Mesenchymal stem cell (in vitro differentiated cells and primary cell): ENCODE results near the gene TRAPPC2L.

Experiments used
- DNase-seq: peaks from one replicate; pipeline ENCODE4 v3.0.0-alpha.2; 2013
- H2AFZ ChIP-seq: one replicate; pipeline ENCODE4 v1.6.1; 2013; ENCODE audit warnings: low read depth, mild to moderate bottlenecking, control low read depth, inconsistent platforms, low read length, moderate library complexity
- H2AK5ac ChIP-seq: 2 replicates; pipeline ENCODE4 v1.6.1; 2013; ENCODE audit warnings: low read length, moderate library complexity, mild to moderate bottlenecking, inconsistent platforms; ENCODE audit not compliant: severe bottlenecking
- H2BK120ac ChIP-seq: one replicate; pipeline ENCODE4 v1.6.1; 2013; ENCODE audit warnings: low read depth, mild to moderate bottlenecking, inconsistent platforms, low read length, moderate library complexity
- H2BK12ac ChIP-seq, 2 experiments: one replicate each; pipeline ENCODE4 v1.6.1; 2013; ENCODE audit warnings: inconsistent platforms in 2 of 2, low read length in 2 of 2, mild to moderate bottlenecking in 2 of 2, moderate library complexity in 2 of 2, control low read depth in 1 of 2
- H2BK15ac ChIP-seq: one replicate; pipeline ENCODE4 v1.6.1; 2013; ENCODE audit warnings: mild to moderate bottlenecking, low read depth, inconsistent platforms; ENCODE audit not compliant: poor library complexity, severe bottlenecking
- H2BK5ac ChIP-seq: 2 replicates; pipeline ENCODE4 v1.6.1; 2013; ENCODE audit warnings: low read depth, mild to moderate bottlenecking, low read length, control low read depth, inconsistent platforms; ENCODE audit not compliant: poor library complexity, severe bottlenecking
- H3K14ac ChIP-seq, 2 experiments: one replicate each; pipeline ENCODE4 v1.6.1; 2013; ENCODE audit warnings: inconsistent platforms in 2 of 2, low read length in 2 of 2, control low read depth in 1 of 2, mild to moderate bottlenecking in 1 of 2, moderate library complexity in 1 of 2
- H3K18ac ChIP-seq, 2 experiments: one replicate each; pipeline ENCODE4 v1.6.1; 2013; ENCODE audit warnings: inconsistent platforms in 2 of 2, low read length in 2 of 2, control low read depth in 1 of 2, low read depth in 1 of 2, mild to moderate bottlenecking in 1 of 2
- H3K23ac ChIP-seq, 2 experiments: one replicate each; pipeline ENCODE4 v1.6.1; 2013; ENCODE audit warnings: inconsistent platforms in 2 of 2, low read length in 2 of 2, mild to moderate bottlenecking in 2 of 2, moderate library complexity in 2 of 2, control low read depth in 1 of 2
- H3K27ac ChIP-seq: 2 replicates; pipeline ENCODE4 v1.5.1; 2013; ENCODE audit warnings: mild to moderate bottlenecking, moderate library complexity, low read length, control low read depth, inconsistent platforms; ENCODE audit not compliant: poor library complexity, severe bottlenecking
- H3K27me3 ChIP-seq, 2 experiments: 2 replicates each; pipeline versions ENCODE4 v1.6.1 to v1.7.0; 2013; ENCODE audit warnings: low read length in 2 of 2, mild to moderate bottlenecking in 2 of 2, moderate library complexity in 2 of 2, control low read depth in 1 of 2, inconsistent platforms in 1 of 2; ENCODE audit not compliant: control insufficient read depth in 1 of 2, insufficient read depth in 1 of 2
- H3K36me3 ChIP-seq, 2 experiments: 2 replicates each; pipeline versions ENCODE4 v1.6.1 to v1.7.0; 2013; ENCODE audit warnings: low read length in 2 of 2, control low read depth in 1 of 2, inconsistent platforms in 1 of 2, low read depth in 1 of 2, mild to moderate bottlenecking in 1 of 2; ENCODE audit not compliant: insufficient read depth in 2 of 2, control insufficient read depth in 1 of 2
- H3K4ac ChIP-seq, 2 experiments: one replicate each; pipeline ENCODE4 v1.6.1; 2013; ENCODE audit warnings: inconsistent platforms in 2 of 2, low read length in 2 of 2, mild to moderate bottlenecking in 2 of 2, moderate library complexity in 2 of 2, control low read depth in 1 of 2, low read depth in 1 of 2
- H3K4me1 ChIP-seq: 2 replicates; pipeline ENCODE4 v1.6.1; 2013; ENCODE audit warnings: low read depth, low read length, control low read depth; ENCODE audit not compliant: control insufficient read depth, insufficient read depth
- H3K4me2 ChIP-seq: 2 replicates; pipeline ENCODE4 v1.6.1; 2013; ENCODE audit warnings: low read length, mild to moderate bottlenecking, inconsistent platforms; ENCODE audit not compliant: poor library complexity, severe bottlenecking
- H3K4me3 ChIP-seq, 2 experiments: 2 replicates each; pipeline versions ENCODE4 v1.5.1 to v1.7.0; 2013; ENCODE audit warnings: low read length in 2 of 2, mild to moderate bottlenecking in 2 of 2, control low read depth in 1 of 2, low read depth in 1 of 2; ENCODE audit not compliant: insufficient read depth in 1 of 2
- H3K79me1 ChIP-seq: replicated peaks from 2 replicates; pipeline ENCODE4 v1.6.1; 2013; ENCODE audit warnings: mild to moderate bottlenecking, control low read depth, low read length, inconsistent platforms; ENCODE audit not compliant: poor library complexity, severe bottlenecking
- H3K9ac ChIP-seq: 2 replicates; pipeline ENCODE4 v1.7.0; 2013; ENCODE audit warnings: mild to moderate bottlenecking, low read length, moderate library complexity
- H3K9me3 ChIP-seq: 2 replicates; pipeline ENCODE4 v1.7.0; 2013; ENCODE audit warnings: mild to moderate bottlenecking, low read length; ENCODE audit not compliant: control insufficient read depth
- H4K8ac ChIP-seq: one replicate; pipeline ENCODE4 v1.6.1; 2013; ENCODE audit warnings: inconsistent platforms, mild to moderate bottlenecking, low read length, moderate library complexity
- H4K91ac ChIP-seq: one replicate; pipeline ENCODE4 v1.6.1; 2013; ENCODE audit warnings: mild to moderate bottlenecking, low read length, inconsistent platforms
- WGBS: methylation state at CpG from one replicate; pipeline ENCODE4 v1.1.7; 2013; ENCODE audit warnings: mixed read lengths; 5-methylcytosine and 5-hydroxymethylcytosine counted together

The TRAPPC2L gene

DNA sequence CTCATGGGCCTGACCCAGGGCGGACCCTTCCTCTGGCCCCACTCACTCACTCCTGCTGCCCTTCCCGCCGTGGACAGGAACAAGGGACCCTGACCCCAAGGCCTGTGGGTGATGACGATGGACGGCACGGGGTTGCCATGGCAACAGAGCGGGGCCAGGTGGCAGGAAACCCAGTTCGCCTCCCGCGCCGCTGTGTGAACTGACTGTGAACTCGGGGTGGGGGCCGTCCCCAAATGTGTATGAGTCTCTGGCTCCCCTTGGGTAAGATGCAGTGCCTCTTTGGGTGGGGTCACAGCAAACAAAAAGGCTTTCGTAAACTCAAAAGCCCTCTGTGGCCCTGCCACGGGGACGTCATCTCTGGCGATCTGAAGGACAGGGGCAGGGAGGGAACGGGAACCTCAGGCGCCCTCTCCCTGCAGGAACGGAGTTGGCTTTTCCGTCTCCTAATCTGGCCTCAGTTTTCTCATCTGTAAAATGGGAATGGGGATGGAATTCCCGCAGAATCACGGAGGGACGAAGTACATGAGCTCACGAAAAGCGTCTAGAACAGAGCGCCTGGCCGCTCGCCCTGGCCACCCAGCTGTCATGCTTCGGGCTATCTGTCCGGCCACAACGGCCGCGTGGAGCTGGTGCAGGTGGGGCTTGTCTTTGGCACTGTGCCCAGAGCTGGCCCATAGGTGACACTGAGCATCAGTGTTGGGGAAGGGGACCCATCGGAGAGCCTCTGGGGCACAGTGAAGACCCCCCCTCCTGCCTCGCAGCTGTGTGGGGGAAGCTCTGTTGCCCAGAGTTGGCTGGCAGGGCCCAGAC is 54.4 kb downstream of the TRAPPC2L start:
- H4K91ac ChIP-seq: no peak overlapping the region
- no peak overlapping the region for H3K4ac ChIP-seq
- no peak overlapping the region for H2AFZ ChIP-seq
- DNase-seq: no peak
- peaks cover 0 to 55% of the 10 kb centered on the region in 2 experiments for H3K27me3 ChIP-seq
- WGBS: 89% methylated on average over 36 of the region's 36 CpGs
- H3K18ac ChIP-seq: no peak overlapping the region
- no peaks in the 10 kb centered on the region for H3K79me1 ChIP-seq
- H2BK12ac ChIP-seq: no peak overlapping the region
- H3K4me2 ChIP-seq: no peak overlapping the region
- H3K23ac ChIP-seq: no peak overlapping the region
- no peaks in the 10 kb centered on the region for H3K36me3 ChIP-seq
- H3K4me1 ChIP-seq: peaks cover 6% of the 10 kb centered on the region
- H3K4me3 ChIP-seq: no peak overlapping the region
- no peak overlapping the region for H2BK5ac ChIP-seq
- H3K27ac ChIP-seq: no peak overlapping the region
- H2AK5ac ChIP-seq: no peak overlapping the region
- H3K14ac ChIP-seq: no peak overlapping the region
- H2BK15ac ChIP-seq: no peak overlapping the region
- H3K9me3 ChIP-seq: peaks cover 5% of the 10 kb centered on the region
- no peak overlapping the region for H4K8ac ChIP-seq
- H3K9ac ChIP-seq: no peak overlapping the region
- no peak overlapping the region for H2BK120ac ChIP-seq

DNA sequence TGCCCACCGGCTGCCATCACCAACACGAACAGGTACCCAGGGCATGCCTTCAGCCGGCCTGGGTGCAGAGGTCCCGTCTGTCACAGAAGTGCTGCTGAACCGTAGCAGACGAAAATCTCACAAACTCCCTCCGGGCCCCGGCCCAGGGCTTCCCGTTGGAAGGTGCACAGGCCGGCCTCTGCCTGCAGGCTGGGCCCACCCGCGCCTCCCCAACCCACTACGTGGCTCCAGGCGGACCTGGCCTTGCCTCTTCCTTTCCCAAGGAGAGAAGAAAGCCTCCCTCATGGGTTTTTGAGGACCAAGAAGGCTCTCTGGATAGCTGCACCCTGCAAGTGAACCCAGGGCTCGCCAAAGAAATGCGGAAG is 55.0 kb downstream of the TRAPPC2L start:
- no peaks in the 10 kb centered on the region for H3K79me1 ChIP-seq
- H3K9ac ChIP-seq: no peak overlapping the region
- peaks cover 0 to 51% of the 10 kb centered on the region in 2 experiments for H3K27me3 ChIP-seq
- no peak overlapping the region for H3K27ac ChIP-seq
- no peaks in the 10 kb centered on the region for H3K36me3 ChIP-seq
- no peak overlapping the region for H2AK5ac ChIP-seq
- WGBS: 89% methylated on average over 16 of the region's 16 CpGs
- H4K91ac ChIP-seq: no peak overlapping the region
- H3K4me1 ChIP-seq: peaks cover 6% of the 10 kb centered on the region
- H2BK12ac ChIP-seq: no peak overlapping the region
- H4K8ac ChIP-seq: no peak overlapping the region
- no peak overlapping the region for H3K4me3 ChIP-seq
- no peak overlapping the region for H3K4ac ChIP-seq
- no peak overlapping the region for H3K18ac ChIP-seq
- no peak overlapping the region for H2BK15ac ChIP-seq
- no peak for DNase-seq
- H3K23ac ChIP-seq: no peak overlapping the region
- no peak overlapping the region for H2AFZ ChIP-seq
- H2BK120ac ChIP-seq: no peak overlapping the region
- H2BK5ac ChIP-seq: no peak overlapping the region
- no peak overlapping the region for H3K14ac ChIP-seq
- H3K9me3 ChIP-seq: peaks cover 5% of the 10 kb centered on the region
- no peak overlapping the region for H3K4me2 ChIP-seq
